Fibroblast of peridontal ligament (primary cell): ENCODE data around the gene NFS1.
"Not testable (repeated sequence)": the region's sequence is repeated elsewhere in the genome, so short reads cannot be mapped to it uniquely, and the experiment has no call there.

Experiments
- DNase-seq: peaks from one replicate; pipeline ENCODE4 v3.0.0-alpha.2; 2010; ENCODE audit errors: extremely low read depth

The NFS1 gene

DNA sequence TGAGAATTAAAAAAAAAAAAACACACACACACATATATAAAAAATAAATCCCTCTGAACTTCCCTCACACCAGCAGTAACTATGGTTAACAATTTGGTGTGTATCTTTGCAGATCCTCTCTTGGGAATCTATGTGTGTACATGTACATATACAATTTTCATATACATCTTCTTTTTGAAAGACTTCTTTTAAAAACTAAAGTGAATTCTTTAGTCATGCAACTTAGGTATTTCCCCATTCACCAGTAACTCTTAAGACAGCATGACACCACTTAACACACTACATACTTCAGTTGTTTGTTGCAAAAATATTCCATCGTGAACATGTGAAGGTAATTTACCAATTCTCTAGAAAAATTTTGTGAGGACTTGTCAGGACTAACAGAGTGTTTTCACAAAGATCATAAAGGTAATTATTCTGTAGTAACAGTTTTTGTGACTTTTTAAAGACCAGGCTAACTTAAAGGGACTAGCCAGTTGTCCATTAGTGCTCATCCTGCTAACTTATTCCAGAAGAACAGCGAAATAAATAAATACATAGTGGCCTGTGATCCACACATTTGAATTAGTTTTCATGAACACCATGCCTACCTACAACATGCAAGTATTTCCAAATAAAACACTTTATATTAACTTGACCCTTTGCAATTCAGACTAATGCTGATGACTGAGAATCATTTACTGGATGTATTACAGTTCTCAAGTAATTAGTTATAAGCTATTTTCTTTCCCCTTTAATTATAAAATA lies 30.9 kb upstream of the NFS1 start:
- DNase-seq: no peak

DNA sequence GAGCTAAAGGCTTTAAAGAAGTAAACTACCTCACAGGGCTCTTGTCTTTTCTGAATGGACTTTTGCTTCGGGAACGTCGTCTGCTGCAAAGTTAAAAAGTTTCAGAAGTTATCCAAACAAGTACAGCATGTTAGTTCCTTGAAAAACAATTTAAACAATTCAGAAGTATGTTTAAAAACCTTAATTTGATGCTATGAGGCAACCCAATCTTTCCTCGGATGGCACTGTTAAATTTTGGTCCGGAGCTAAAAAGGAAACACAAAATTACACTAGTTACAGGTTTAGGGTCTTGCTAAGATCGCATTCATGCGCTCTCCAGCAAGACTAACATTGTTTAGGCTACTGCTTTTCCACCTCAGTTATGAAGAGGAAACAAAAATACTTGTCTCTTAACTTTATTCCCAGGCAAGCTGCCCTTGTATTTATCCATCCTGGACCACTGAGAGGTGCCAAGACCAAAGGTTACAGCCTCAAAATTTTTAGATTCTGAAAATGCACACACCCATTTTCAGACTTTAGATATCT lies 30.2 kb upstream of the NFS1 start:
- DNase-seq: no peak

DNA sequence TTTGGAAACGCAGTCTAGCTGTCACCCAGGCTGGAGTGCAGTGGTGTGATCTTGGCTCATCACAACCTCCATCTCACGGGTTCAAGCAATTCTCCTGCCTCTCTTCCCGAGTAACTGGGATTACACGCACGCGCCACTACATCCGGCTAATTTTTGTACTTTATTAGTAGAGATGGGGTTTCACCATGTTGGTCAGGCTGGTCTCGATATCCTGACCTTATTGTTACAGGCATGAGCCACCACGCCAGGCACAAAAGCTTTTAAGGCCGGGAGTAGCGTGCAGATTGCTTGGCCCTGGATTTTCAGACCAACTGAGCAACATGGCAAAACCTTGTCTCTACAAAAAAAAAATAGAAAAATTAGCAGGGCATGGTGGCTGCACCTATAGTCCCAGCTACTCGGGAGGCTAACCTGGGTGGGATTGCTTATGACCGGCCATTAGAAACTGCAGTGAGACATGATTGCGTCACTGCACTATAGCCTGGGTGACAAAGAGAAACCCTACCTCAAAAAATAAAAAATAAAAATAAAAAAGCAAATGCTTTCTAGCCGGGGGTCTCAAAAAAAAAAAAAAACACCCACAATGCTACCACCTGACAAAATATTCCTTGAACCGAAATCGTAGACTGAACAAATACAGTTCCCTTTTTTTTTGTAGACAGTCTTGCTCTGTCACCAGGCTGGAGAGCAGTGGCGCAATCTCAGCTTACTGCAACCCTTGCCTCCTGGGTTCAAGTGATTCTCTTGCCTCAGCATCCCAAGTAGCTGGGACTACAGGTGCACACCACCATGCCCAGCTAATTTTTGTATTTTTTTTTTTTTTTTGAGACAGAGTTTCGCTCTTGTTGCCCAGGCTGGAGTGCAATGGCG lies 27.9 kb upstream of the NFS1 start:
- DNase-seq: no peak

GRCh38 chr20:35724321-35725230 lies 25.4 kb upstream of the NFS1 start:
- no peak for DNase-seq

- DNase-seq: not testable (repeated sequence)
Measured at GRCh38 chr20:35723652-35724320, 24.6 kb upstream of the NFS1 start.

DNA sequence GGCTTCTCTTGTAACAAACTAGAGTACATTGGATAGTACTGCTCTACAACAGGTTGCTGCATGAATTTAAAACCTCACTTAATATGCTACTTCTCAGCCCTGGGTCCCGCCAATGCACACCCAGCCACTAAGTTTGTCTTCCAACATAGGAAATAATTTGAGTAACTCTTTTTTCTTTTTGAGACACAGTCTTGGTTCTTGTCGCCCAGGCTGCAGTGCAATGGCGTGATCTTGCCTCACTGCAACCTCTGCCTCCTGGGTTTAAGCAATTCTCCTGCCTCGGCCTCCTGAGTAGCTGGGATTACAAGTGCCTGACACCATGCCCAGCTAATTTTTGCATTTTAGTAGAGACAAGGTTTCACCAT lies 24.1 kb upstream of the NFS1 start:
- DNase-seq: not testable (repeated sequence)

DNA sequence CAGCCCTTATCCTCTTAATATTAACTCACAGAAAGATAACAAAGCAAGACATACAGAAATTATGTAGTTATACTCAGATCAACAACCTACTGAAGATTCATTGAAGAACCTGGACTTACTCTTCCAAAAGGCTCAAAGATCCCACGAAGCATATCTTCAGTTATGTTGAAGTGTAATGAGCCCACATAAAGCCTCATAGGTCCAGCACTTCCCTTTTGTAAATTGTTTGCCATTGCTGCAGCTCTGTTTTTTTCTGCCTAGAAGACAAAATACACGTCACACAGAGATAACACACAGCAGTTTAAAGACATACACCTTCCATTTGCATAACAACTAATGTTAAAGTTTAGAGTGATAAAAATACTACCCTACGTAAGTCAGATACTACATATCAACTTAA lies 22.5 kb upstream of the NFS1 start:
- no peak for DNase-seq

DNA sequence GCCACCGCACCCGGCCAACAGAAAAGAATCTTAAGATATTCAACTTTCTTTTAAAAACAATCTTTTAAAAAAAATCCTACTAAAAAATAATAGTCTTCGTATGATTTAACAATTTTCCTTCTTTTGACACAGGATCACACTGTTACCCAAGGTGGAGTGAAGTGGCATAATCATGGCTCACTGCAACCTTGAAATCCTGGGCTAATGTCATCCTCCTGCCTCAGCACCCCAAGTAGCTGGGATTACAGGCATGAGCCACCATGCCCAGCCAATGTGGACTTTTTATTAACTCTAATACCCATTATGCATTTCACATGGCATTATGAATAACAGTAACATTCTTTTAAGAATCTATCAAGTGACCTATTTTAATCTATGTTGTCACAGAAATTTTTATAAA lies 22.1 kb upstream of the NFS1 start:
- no peak for DNase-seq

DNA sequence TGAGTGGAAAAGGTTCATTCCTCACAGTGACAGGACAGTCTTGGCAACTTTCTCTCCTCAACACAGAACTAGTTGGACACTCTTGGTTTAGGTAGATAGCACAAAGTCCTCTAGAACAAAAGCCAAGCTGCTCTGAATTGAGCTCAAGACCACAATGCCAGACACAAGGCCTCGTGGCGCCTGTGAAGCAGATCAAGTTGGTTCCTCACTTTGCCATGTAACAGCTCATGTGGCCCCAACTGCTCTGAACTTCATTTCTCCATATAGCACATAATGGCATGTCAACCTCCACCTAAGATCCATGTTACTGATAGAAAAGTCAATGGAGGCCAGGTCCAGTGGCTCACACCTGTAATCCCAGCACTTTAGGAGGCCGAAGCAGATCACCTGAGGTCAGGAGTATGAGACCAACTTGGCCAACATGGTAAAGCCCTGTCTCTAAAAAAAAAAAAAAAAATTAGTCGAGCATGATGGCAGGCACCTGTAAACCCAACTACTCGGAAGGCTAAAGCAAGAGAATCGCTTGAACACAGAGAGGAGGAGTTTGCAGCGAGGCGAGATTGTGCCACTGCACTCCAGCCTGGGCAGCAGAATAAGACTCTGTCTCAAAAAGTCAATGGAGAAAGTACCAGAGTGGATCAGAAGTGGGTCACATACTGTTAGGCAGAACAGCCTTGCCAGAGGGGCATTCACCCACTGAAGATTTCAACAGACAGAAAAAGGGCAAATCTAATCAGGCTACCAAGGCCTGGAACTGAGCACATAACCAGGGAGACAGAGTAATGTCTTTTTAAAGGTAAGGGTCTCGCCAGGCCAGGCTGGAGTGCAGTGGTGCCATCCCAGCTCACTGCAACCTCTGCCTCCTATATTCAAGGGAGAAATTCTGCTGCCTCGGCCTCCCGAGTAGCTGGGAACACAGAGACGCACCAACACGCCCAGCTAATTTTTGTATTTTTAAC lies 21.3 kb upstream of the NFS1 start:
- DNase-seq: no peak

DNA sequence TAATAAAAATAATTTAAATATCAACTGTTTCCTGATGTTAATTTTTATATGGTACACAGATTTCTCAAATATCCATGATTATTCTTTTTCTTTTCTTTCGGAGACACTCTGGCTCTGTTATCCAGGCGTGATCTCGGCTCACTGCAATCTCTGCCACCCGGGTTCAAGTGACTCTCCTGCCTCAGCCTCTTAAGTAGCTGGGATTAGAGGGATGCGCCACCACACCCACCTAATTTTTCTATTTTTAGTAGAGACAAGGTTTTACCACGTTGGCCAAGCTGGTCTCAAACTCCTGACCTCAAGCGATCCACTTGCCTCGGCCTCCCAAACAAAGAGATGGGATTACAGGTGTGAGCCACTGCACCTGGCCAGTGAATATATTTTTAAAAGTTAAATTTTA lies 20.6 kb upstream of the NFS1 start:
- DNase-seq: no peak

- DNase-seq: peak; percentile 64
Measured at GRCh38 chr20:35718972-35719635, 20.0 kb upstream of the NFS1 start.

DNA sequence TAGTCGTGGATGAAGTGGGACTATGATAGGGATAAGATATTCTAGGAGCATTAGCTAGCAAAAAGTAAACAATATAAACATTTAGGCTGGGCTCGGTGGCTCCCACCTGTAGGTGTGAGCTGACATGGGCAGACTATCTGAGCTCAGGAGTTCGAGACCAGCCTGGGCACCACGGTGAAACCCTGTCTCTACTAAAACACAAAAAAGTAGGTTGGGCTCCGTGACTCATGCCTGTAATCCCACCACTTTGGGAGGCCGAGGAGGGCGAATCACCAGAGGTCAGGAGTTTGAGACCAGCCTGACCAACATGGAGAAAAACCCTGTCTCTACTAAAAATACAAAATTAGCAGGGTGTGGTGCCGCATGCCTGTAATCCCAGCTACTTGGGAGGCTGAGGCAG lies 19.2 kb upstream of the NFS1 start:
- DNase-seq: not testable (repeated sequence)

GRCh38 chr20:35716330-35716729 lies 17.2 kb upstream of the NFS1 start:
- DNase-seq: no peak

DNA sequence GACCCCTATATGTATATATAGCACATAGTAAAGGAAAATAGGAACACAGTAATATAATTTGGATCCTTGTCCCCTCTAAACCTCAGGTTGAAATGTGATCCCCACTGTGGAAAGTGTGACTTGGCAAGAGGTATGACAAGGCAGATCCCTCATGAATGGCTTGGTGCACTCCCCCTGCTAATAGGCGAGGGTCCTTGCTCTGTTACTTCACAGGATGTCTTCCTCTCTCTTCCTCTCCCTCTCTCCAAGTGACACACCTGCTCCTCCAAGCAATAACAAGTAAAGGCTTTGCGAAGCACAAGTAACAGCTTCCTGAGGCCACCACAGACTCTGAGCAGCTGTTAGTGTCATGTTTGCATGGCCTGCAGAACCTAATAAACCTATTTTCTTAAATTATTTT lies 16.5 kb upstream of the NFS1 start:
- DNase-seq: no peak

GRCh38 chr20:35714127-35714526 lies 15.0 kb upstream of the NFS1 start:
- no peak for DNase-seq

- DNase-seq: not testable (repeated sequence)
Measured at GRCh38 chr20:35713120-35713519, 14.0 kb upstream of the NFS1 start.

DNA sequence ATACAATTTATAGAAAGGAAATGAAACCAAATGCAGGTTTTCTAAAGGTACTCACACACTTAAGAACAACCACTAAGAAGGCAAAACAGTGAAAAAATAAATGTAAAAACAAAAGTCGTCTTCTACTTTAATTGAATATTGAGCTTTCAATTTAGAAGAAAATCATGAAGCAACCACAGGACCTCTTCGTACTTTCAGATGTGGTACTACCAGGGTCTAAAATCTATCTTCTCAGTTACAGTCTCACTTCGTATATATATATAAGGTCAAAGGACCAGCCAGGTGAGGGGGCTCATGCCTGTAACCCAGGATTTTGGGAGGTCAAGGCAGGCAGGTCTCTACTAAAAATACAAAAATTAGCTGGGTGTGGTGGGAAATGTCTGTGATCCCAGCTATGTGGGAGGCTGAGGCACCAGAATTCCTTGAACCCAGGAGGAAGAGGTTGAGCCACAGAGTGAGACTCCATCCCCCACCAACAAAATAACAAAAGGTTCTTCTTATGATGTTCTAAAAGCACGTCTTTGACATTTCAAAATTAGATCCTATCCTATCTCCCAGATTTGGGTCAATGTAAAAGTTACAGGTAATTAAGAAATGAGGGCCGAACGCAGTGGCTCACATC lies 12.5 kb upstream of the NFS1 start:
- no peak for DNase-seq

GRCh38 chr20:35710884-35711587 lies 11.9 kb upstream of the NFS1 start:
- DNase-seq: no peak

- DNase-seq: no peak
Measured at GRCh38 chr20:35710039-35710438, 10.9 kb upstream of the NFS1 start.
